HG03432 (cell line): Measurements from ENCODE around the gene FAM81B.
"Not testable (repeated sequence)": the region's sequence is repeated elsewhere in the genome, so short reads cannot be mapped to it uniquely, and the experiment has no call there.

Experiments used
- ATAC-seq: cut with Tn5 transposase; IDR thresholded peaks from one replicate; pipeline ENCODE4 v1.9.1; 2021; ENCODE audit warnings: mild to moderate bottlenecking, moderate library complexity; ENCODE audit not compliant: unreplicated experiment

The FAM81B gene, protein sequence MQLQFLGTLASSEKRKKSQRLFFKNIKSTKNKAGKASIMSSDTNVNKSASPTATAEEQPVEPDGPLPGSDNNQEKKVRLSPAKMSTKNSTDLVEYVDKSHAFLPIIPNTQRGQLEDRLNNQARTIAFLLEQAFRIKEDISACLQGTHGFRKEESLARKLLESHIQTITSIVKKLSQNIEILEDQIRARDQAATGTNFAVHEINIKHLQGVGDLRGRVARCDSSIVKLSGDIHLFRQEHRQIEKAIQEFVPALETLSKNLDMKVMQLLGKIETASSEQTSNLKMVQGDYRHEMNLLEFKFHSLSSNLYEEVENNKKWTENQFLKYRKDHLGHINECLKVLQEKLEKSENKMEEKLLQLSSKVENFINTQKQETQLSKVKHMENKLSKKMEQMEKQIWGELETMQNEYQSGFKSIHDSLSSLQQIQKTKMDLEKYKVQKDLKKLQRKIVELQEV

DNA sequence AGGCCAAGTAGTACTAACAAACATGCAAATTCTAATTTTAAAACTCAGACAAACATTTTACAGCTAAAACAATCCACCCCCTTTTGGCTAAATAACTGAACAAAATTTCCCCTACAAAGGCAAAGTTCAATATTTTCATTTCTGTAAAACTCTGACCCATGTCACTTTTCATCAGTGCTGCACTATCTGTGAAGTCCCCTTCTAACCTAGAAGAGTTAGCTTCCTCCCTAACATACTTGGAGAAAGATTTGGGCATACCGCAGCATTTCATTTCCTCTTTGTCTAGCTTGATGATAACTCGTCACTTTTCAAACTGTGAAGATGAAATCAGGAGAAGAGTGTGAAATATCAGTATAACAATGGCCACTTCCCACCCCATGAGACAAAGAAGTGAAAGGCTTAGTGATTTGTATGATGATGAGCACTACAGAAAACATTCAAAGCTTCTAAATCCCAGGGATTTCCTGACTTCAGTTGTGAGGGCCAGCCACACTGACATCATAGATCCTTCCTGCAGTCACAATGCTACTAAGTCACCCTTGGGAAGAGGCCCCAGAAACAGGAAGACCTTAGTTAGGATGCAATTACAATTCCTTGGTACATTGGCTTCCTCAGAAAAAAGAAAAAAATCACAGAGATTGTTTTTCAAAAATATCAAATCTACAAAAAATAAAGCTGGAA lies at the start of gene FAM81B:
Gene FAM81B, plus strand, starts transcription at position 555 of the 681 bp plus-strand sequence. Its CDS starts 24 bp downstream, at position 579.
- ATAC-seq, result no peak

DNA sequence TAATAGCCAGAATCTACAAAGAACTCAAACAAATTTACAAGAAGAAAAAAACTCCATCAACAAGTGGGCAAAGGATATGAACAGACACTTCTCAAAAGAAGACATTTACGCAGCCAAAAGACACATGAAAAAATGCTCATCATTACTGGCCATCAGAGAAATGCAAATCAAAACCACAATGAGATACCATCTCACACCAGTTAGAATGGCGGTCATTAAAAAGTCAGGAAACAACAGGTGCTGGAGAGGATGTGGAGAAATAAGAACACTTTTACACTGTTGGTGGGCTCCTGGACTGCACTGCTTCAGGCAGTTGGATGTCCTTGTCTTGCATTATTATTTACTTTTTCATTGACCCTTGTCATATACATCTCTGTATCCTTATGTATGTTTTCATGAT lies 49.7 kb upstream of the FAM81B start:
- ATAC-seq, result not testable (repeated sequence)

DNA sequence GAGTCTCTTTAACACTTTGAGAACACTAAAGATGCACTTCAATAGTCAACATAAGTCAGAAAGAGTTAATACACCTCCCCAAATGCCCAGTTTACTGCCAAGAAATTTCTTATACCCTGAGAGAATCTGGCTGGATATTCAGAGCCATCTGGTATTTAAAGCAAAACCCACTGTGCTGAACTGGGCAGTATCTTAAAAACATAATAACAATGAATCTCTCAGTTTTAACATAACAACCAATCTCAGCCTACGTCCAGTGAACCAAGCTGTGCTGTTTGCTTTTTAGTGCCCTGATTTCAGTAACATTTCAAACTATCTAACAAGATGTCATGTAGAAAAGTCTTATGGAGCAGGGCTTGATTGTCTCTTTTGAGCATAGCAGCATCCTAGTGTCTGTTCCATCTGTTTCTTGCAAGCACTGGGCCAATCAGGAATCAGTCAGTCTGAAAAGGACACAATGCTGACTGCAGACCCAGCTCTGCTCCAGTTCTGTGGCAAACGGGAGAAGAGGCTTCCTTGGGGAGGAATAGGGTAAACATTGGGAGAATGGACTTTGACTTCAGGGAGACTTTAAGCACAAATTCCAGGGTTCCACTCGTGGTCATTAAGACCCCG lies 43.6 kb upstream of the FAM81B start:
- no peak for ATAC-seq

DNA sequence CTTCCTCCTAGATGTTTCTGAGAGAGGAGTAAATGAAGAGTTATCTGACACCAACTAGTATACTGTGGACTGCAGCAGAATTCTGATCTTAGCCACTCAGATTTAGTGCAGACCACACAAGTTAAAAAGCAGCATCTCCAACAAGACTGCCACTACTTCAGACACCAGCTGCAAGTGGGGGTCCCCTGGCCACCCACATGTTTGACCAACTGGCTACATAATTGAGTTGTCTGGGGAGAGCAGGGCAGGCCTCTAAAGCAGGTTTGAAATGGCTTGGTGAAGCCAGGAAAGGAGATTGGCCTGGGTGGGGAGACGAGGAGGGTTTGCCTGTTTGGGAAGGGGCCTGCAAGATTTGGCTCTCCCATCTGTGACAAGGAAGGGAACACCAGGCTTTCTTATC lies 40.5 kb upstream of the FAM81B start:
- no peak for ATAC-seq

DNA sequence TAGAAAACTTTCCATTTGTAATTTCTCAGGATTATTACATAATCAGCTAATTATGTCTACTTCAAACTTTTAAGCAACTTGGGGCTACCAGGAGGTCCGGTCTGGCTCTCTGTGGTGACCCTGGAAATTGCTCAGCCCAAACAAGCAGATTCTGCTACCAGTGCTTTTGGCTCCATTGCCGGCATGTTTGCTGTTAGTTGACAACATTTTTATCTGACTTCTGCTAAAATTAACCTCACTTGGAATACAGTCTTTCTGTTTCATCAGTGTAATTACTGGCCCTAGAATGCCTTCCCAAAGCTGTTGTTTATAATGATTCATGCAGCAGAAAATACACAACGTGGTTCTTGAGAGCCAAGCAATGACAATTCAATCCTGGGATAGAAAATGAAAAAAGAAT lies 38.5 kb upstream of the FAM81B start:
- ATAC-seq, result no peak

DNA sequence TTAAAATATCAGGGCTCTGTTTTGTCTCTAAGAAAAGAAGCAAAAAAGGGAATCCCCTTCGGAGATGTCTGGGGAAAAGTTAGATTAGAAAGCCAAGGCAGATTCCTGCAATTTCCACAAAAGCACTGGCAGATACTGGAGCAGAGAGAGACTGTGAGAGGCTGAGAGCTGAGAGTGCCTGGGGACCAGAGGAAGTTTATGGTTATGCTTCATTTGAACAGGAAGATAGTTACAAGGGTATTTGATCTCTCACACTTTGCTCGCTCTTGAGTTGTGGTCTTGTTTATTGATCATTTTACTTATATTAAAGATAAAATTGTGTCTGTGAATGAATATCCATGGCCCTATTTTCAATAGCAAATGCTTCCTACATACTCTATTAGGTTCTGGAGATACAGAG lies 32.8 kb upstream of the FAM81B start:
- no peak for ATAC-seq

DNA sequence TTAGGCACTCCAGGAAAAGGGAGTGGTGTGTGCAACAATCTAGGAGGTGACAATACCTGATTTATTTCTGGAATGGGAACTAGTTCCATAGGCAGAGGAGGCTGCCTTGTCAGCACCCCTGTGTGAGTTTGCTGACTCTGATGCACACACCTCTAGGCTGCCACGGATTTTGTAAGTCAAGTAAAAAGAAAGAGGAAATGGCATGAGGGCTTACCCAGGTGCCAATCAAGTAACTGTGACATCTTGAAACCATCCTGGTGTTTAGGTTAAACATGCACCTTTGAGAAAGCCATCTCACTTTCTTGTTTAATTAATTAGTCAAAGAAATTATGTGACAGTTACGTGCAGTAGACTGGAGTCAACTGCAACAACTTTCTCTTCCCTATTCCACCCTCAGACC lies 32.3 kb upstream of the FAM81B start:
- no peak for ATAC-seq

DNA sequence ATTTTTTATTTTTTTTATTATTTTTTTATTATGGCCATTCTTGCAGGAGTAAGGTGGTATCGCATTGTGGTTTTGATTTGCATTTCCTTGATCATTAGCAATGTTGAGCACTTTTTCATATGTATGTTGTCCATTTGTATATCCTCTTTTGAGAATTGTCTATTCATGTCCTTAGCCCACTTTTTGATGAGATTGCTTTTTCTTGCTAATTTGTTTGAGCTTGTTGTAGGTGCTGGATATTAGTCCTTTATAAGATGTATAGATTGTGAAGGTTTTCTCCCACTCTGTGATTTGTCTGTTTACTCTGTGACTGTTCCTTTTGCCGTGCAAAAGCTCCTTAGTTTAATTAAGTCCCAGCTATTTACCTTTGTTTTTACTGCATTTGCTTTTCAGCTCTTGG lies 30.5 kb upstream of the FAM81B start:
- not testable (repeated sequence) for ATAC-seq

DNA sequence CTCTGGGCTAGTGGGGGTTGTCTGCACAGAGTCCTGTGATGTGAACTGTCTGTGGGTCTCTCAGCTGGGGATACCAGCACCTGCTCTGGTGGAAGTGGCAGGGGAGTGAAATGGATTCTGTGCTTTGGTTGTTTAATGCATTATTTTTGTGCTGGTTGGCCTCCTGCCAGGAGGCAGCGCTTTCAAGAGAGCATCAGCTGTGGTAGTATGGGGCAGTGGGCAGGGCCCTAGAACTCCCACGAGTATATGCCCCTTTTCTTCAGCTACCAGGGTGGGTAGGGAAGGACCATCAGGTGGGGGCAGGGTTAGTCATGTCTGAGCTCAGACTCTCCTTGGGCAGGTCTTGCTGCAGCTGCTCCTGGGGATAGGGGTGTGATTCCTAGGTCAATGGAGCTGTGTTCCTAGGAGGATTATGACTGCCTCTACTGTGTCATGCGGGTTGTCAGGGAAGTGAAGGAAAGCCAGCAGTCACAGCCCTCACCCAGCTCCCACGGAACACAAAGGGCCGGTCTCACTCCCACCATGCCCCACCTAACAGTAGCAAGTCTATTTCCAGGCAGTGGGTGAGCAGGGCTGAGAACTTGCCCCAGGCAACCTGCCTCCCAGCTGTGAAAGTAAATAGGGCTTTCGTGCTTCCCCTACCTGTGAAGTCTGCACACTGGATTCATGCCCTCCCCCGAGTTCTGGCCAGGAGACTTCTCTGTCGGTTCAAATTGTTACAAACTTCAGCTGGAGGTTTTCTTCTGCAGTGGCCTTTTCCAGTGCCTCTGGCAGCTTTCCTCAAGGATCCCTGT lies 25.7 kb upstream of the FAM81B start:
- ATAC-seq, result no peak

DNA sequence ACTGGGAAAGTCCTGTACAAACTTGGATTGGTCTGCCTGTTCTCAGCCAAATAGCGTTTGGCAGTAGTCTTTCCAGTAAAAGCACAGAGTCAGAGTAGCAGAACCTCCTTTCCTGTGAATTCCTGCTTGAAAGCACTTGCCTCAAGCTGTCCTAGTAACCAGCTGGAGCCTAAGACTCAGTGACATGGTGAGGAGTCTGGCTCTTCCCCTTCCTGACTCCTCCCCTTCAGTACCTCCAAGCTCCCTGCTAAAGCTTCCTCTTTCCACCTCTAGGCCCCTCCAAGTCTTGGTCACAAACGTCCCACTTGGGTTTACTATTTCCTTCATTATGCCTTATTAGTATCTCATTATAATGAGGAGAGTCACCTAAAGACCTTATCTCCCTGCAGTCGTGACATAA lies 21.4 kb upstream of the FAM81B start:
- ATAC-seq, result no peak

DNA sequence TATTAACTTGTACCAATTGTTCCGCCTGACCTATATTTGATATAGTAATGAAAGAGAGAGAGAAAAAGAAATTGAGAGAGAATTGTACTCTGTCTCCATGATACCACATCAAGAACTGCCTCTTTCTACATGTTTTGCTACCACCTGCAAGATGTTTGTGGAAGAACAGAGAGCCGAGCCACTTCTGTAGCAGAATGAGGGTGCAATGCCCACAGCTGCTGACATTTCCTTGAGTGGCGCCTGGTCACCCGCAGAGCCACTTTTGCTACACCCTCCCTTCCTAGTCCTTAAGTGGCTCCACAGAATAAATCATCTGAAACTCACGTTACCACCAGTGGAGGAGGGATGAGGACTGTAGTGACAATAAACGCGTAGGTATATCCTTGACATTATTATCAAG lies 17.1 kb upstream of the FAM81B start:
- ATAC-seq, result no peak

DNA sequence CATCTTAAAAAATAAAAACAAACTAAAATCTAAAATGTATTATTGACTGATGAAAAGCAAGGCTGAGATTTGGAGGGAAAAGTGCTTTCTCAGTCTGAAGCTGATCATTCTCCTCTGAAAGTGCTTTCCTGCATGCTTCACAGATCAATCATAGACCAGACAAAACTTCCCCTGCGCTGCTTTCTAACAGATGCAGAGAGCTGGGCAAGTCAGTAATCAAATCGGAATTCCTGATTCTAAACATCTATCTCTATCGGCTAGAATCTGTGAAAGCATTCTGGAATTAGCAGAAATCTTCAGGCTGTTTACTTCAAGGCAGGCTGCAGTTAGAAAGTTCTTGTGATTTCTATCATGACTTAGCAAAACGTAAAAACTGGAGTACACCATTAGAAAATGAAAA lies 15.6 kb upstream of the FAM81B start:
- ATAC-seq, result no peak

DNA sequence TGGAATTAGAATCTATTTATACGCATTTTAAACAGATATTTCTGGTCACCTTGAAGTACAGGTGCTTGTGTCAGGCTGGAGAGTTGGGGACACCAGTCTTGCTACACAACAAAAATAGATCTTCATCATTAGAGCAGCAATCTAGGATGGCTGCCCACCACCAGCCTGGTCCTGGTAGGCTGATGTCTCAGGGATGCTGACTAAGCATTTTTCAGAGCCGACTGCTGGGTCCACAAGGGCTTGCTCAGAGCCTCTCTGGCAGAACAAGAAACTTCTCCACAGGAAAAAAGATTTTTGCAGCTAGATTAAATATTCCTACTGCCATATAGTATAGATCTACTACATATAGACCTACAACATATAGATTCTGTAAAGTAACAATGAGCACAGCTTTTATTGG lies 12.0 kb upstream of the FAM81B start:
- no peak for ATAC-seq

DNA sequence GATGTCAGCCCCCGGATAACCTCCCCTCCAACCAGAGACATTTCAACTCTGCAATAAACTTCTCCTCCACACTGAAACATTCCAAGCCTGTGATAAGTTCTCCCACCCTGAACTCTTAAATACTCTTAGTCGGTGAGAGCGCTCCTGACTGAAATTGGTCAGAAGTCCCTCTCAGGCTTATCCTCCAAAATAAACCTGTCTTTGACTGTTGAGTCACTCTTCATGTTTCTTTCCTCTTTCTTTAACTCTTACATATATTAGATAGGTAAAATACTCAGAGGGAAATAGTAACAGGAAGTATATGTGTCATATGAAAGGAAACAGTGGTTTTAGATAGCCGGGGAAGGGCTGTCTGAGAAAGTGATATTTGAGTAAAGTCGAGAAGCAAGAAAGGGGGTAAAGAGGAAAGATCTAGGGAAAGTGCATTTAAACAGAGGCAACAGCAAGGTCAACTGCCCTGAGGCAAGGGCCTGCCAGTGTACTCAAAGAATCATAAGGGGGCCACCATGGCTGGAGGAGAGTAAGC lies 11.0 kb upstream of the FAM81B start:
- no peak for ATAC-seq

DNA sequence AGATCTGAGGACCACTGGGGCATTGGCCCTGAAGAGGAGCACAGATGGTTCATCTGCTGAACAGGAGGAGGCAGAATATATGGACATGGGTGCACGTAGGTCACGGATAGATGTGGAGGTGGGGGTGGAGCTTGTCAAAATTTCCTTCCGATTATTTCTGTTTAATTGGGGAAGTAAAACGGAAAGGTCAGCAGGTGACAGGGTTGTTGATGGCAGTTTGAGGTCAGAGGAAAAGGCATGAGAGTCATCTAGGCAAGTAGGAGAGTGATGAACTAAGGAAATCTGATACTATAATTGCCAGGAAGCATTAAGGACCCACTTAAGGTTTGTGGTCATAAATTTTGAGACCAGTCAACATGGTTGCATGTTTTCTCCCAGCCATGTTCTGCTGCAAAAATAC lies 8.4 kb upstream of the FAM81B start:
- no peak for ATAC-seq

DNA sequence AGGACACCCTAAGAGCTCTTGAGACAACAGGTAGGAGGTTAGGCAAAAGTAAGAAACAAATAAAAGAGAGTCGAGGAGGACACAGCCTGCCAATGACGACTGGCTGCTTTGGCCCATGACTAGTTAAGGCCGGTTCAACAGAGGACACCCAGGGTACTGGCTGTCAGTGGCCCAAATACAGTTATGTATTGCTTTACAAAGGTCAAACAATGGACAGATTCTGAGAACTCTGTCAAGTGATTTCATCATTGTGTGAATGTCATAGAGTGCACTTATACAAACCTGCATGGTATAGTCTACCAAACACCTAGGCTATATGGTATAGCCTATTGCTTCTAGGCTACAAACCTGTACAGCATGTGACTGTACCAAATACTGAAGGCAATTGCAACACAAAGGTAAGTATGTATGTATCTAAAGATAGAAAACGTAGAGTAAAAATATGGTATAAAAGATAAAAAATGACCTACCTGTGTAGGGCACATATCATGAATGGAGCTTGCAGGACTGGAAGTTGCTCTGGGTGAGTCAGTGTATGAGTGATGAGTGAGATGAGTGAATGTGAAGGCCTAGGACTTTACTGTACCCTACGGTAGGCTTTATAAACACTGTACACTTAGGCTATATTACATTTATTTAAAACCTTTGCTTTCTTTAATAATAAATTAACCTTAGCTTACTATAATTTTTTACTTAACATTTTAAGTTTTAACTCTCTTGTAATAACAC lies 6.5 kb upstream of the FAM81B start:
- ATAC-seq, result no peak

DNA sequence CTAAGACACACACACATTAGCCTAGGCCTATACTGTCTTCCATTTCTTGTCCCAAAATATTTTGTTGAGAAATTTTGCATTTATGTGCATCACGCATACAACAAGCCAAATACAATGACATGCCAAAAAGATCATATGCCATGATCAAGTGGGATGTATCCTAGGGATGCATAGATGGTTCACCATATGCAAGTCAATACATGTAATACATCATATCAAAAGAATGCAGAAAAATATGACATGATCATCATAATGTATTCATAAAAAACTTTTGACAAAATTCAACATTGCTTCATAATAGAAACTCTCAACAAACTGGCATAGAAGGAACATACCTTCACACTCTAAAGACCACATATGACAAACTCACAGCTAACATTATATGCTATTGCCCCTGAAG lies 5.8 kb upstream of the FAM81B start:
- no peak for ATAC-seq

DNA sequence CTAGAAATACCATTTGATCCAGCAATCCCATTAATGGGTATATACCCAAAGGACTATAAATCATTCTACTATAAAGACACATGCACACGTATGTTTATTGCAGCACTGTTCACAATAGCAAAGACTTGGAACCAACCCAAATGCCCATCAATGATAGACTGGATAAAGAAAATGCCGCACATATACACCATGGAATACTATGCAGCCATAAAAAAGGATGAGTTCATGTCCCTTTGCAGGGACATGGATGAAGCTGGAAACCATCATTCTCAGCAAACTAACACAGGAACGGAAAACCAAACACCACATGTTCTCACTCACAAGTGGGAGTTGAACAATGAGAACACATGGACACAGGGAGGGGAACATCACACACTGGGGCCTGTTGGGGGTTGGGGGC lies 799 bp downstream of the FAM81B start:
- ATAC-seq, result not testable (repeated sequence)

DNA sequence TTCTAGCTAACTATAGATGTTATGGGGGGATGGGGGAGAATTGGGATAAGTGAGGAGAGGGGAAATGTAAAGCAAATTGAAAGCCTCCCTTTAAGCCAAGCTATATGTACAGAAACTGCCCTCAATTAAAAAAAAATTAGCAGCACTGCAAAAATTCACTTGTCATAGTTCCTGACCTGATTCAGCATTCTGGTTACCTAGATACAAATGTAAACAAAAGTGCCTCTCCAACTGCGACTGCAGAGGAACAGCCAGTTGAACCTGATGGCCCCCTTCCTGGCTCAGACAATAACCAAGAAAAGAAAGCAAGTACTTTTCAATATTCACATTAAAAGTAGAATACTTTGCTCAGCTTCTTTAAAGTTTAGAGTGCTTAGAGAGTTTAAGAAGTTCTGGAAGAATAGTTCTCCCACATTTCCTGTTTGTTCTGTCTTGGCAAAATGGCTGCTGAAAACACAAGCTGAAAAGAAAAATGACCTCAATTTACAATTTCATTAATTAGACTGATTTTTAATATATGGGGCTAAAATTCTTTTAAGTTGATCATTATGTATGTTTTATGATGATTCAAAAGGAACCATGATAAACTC lies 1.5 kb downstream of the FAM81B start:
- ATAC-seq, result no peak

DNA sequence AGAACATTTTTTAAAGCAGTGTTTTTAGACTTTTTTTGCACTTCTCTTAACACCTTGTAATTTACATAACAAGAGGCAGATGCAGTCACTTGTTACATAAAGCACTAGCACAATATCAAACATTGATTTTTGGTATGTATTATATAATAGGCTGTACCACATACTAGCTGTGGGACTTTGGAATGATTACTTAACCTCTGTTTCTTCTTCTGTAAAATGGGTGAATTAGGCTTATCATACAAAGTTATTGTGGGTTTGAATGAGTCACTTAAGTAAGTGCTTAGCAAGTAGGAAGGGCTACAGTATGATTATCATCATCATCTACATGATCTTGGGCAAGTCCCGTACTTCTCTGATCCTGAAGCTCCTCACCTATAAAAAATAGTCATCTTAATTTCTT lies 2.1 kb downstream of the FAM81B start:
- ATAC-seq, result no peak
